ENCODE results near the gene SLC1A5. TPM values are rescaled to one million over a fixed set of nuclear protein-coding genes. Genes with fewer than 3 reads are reported as not detected.

Gene SLC1A5
- polyA plus RNA-seq, 3 donors: 32.8 to 42.7 (median 38.8) TPM

GRCh38 chr19:46726971-46727501, 61.4 kb downstream of the SLC1A5 start:
- DNase-seq (ENCODE audit: low read depth in 3 of 3, low spot score in 2 of 3): no peak

- no peak for DNase-seq (ENCODE audit: low read depth in 3 of 3, low spot score in 2 of 3)
Observed at GRCh38 chr19:46726551-46726950, 61.8 kb downstream of the SLC1A5 start.

GRCh38 chr19:46725859-46726393, 62.5 kb downstream of the SLC1A5 start:
- no peak for DNase-seq (ENCODE audit: low read depth in 3 of 3, low spot score in 2 of 3)

GRCh38 chr19:46725036-46725820, 63.2 kb downstream of the SLC1A5 start:
- no peak for DNase-seq (ENCODE audit: low read depth in 3 of 3, low spot score in 2 of 3)

Other genes starting within 250 kb of the SLC1A5 start
- 100 to 1,000 TPM; 500 to 524 (median 504) TPM for gene CALM3, start 187.3 kb downstream of the SLC1A5 start, polyA plus RNA-seq (ENCODE audit: insufficient read length in 3 of 3)
- gene PTGIR, start 163.5 kb downstream of the SLC1A5 start, polyA plus RNA-seq (ENCODE audit: insufficient read length in 3 of 3): 1 to 10 TPM; 1.6 to 1.8 (median 1.7) TPM
- gene GNG8, start 152.4 kb downstream of the SLC1A5 start, polyA plus RNA-seq (ENCODE audit: insufficient read length in 3 of 3): 1 to 10 TPM in 2 of 3 donors, not detected in 1; 1.6 to 1.7 TPM
- 10 to 100 TPM; 23.4 to 26.3 (median 25.5) TPM for gene DACT3, start 127.4 kb downstream of the SLC1A5 start, polyA plus RNA-seq (ENCODE audit: insufficient read length in 3 of 3)
- 10 to 100 TPM; 30.4 to 34.1 (median 33.7) TPM for gene PRKD2, start 71.5 kb downstream of the SLC1A5 start, polyA plus RNA-seq (ENCODE audit: insufficient read length in 3 of 3)
- 10 to 100 TPM; 16.2 to 18.4 (median 17.6) TPM for gene FKRP, start 42.5 kb downstream of the SLC1A5 start, polyA plus RNA-seq (ENCODE audit: insufficient read length in 3 of 3)
- 10 to 100 TPM; 67.8 to 70.5 (median 68.6) TPM for gene STRN4, start 42.1 kb downstream of the SLC1A5 start, polyA plus RNA-seq (ENCODE audit: insufficient read length in 3 of 3)
- gene AP2S1, start 62.3 kb upstream of the SLC1A5 start, polyA plus RNA-seq (ENCODE audit: insufficient read length in 3 of 3): 100 to 1,000 TPM in 1 of 3 donors, 10 to 100 TPM in 2; 89.1 to 101 (median 94.3) TPM
- gene ARHGAP35, start 72.4 kb upstream of the SLC1A5 start, polyA plus RNA-seq (ENCODE audit: insufficient read length in 3 of 3): 10 to 100 TPM; 46.7 to 49.0 (median 48.4) TPM
- 1 to 10 TPM; 1.2 to 1.6 (median 1.6) TPM for gene NPAS1, start 231.2 kb upstream of the SLC1A5 start, polyA plus RNA-seq (ENCODE audit: insufficient read length in 3 of 3)

All from right renal cortex interstitium (tissue), 3 donors.